Stimulated activated CD8-positive, alpha-beta memory T cell treated with anti-CD3 and anti-CD28 coated beads, Interleukin-4, amount 100 ng/mL, for 48 hours (primary cell): ENCODE data around the gene IGBP1.
"Not testable (repeated sequence)": the region's sequence is repeated elsewhere in the genome, so short reads cannot be mapped to it uniquely, and the experiment has no call there.

Experiments
- DNase-seq: peaks from one replicate; pipeline ENCODE4 v3.0.0-alpha.2; 2020

IGBP1 gene

DNA sequence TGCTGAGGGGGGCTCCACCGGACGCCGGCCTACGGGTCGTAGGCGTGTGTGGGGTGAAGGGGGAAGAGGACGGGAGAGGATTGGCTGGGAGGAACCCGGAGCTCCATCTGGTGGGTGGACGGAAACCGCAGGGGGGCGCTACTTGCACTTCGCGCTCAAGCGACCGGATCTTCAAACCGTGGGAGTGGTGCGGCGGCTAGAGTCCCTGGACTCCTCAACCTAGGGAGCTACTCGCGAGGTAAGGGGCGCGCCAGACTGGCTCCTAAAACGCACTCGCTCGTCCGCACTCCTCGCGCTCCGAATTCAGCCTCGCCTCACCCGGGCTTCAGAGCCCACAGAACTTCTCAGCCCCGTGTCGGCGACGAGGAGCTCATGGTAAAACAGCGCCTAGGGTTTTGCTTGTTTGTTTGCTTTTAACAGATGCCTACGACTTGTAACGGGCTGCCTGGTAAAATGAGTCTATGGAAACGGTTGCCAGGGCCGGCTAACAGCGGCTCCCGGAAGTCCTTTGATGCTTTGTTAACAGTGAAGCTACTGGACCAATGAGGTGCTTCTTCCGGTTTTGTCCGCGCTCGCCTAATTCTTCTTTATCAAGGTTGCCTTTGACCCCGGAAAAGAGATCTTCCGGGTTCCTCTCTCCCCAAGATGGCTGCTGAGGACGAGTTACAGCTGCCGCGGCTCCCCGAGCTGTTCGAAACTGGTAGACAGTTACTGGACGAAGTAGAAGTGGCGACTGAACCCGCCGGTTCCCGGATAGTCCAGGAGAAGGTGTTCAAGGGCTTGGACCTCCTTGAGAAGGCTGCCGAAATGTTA lies at the start of gene IGBP1:
Gene IGBP1 (plus strand): TSS at position 145 of the 813 bp plus-strand sequence. CDS start 501 bp downstream, at position 646.
- DNase-seq = peak; percentile 77

DNA sequence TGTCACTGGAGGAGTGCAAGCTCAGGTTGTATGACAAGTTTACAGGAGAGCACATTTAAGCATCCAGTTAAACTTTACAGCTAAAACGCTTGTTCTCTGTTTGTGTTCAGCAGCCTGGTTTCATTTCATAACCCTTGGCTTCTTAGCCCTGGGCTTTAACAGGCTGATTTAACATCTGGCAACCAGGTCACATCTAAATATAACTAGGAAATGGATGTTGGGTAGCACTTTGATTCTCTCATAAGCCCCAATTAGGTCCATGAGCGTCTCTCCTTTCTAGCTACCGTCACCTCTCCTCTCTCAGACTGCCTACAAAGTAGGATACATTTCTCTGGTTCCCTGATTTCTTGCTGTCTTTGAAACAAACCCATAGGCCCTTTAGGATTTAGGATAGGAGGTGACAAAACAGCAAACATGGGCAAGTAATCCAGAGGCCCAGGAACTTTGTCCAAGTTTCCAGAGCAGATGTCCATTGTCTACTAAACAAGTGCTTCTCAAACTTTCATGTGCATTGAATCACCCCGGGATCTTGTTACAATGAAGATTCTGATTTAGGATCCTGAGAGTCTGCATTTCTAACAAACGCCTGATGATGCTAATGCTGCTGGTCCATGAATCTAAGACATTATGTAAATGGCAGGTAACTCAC lies 48.5 kb upstream of the IGBP1 start:
- DNase-seq = no peak

DNA sequence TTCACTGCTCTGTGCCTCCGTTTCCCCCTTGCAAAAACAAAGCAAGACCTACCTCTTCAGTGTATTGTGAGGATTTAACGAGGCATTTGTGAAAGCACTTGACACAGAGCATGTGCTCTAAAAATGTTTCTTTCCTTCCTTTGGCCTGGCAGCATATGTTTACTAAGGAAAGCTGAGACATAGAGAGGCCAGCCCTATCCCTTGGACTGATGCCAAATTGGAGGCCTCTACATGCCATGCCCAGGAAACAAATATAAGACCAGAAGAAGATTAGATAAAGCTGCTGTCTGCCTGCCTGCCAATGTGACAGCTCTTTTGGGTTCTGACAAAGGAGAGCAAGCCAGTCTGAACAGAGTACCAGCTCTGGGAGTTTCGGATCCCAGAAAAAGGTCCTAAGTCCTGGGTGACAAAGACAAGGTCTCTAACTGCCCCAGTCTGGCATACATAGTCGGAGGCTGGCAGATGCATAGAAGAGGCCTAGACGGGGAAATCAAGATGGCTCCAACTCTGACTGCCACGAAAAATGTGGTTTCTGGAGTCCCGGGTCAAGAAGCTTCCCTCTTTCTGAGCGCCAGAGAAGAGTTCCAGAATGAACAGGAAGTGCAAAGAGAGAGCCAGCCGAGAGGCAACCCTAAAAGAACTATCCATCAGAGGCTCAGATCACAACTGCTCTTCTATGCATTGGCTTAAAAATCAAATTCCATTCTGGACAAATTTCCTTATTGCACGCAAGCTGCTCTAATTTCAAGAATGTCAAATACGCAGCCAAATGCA lies 45.2 kb upstream of the IGBP1 start:
- DNase-seq = no peak

DNA sequence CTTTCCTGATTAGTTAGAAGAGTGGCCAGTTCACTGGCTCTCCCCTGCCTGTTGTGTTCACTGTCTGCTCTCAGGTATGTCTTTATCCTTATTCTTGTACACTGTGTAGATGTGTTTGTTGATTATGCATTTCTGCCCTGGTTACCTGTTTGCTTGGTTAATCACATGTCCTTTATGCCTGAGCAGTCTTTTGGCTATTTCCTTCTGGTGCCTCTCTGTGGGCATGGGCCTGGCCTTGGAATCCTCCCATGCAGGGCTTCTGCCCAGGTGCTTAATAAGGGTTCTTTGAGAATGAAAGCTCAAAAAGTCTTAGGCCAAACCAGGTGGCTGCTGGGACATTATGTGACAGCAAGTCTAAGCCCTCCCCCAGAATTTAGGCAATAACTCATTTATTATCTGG lies 44.5 kb upstream of the IGBP1 start:
- DNase-seq = no peak

DNA sequence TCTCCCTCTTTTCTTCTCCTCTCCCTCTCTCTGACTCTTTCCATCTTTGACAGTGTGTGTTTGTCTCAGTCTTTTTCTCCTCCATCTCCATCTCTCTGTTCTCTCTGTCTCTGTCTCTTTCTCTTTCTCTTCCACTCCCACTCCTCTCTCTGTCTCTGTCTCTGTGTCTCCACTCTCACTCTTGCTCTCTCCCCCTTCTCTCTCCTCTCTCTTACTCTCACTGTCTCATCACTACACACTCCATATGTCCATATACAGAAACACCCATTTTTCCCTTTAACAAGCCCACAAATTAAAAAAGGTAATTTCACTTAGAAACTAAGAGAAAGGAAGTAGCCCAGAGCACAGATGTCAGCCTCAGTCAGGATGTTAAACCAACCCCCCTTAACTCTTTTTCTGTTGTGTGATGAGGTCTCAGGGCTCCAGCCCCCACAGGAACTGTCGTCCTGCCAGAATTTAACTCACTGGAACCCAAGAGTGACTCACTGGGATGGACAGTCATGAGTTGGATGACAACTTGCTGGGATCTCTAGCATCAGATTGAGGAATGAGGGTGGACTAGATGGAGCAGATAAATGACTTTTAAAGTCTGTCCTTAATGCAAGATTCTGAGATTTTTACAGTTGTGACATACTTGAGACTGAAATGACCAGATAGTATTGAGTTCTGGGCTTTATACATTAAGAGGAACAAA lies 43.5 kb upstream of the IGBP1 start:
- no peak for DNase-seq

DNA sequence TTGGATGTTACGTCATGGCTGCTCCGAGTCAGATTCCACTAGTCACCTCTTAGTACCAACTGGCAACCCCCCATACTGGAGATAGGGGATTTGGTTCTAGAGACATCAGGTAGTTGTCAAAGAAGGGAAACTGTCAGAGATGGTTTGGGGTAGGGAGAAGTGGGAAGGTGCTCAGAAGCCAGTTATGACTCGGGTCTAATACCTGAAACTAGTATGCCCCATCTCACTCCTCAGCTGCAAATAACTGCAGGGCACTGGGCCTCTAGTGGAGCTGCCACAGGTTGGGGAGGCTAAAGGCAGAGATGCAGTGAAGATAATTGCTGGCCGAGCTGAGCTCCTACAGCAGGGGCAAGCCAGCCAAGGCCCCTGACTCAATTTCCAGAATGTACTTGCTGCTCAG lies 41.0 kb upstream of the IGBP1 start:
- no peak for DNase-seq

DNA sequence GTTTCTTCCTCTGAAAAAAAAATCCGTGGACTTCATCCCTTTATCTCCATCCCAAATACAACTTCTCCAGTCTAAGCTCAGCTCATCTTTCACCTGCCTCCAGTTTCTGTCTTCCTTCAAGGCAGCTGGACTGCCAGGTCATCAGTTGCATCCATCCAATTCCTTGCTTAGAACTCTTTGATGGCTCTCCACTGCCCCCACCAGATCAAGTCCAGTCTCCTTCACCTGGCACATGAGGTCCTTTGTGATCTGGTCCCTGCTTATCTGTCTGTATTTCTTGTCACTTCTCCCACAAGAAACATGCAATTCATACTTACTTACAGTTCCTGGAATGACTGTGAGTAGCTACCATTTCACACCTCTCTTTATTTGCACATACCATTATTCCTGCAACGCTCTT lies 37.2 kb upstream of the IGBP1 start:
- no peak for DNase-seq

DNA sequence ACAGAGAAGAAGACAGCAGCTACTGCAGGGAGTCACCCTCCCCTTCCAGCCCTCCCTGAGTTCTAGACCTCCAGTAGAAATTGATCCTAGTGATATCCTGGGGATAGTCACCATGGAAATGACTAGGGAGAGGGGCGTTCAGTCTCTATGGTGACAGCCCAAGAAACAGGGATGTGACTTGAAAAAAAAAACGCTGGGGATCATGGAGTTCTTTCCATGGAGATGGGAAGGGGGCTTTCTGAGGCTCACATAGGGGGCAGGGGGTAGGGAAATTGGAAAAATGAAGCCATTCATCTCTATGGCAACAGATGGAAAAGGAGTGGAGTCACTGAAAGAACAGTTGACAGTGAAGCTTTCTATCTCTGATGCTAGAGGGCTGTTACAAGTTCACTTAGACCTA lies 28.0 kb upstream of the IGBP1 start:
- DNase-seq = no peak

DNA sequence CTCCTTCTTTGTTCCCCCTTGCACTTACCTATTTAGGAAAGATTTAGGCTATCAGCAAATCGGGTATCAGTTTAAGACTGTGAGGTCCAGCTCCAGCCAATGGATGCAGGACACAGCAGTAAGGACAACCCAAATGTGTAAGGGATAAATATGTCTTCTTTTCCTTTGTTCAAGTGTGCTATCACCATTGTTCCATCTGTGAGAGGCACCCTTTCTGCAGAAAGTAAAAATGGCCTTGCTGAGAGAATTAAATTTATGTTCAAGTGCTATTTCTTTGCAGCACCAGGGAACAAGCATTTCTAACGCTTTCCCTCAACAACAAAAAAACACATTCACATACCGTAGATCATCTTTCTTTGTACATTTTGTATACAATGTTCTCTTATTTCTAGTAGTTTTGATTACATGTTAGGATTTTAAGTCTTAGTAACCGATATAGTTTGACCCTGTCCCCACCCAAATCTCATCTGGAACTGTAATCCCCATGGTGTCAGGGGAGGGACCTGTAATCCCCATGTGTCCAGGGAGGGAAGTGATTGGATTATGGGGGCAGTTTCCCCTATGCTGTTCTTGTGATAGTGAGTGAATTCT lies 21.7 kb upstream of the IGBP1 start:
- DNase-seq = not testable (repeated sequence)

DNA sequence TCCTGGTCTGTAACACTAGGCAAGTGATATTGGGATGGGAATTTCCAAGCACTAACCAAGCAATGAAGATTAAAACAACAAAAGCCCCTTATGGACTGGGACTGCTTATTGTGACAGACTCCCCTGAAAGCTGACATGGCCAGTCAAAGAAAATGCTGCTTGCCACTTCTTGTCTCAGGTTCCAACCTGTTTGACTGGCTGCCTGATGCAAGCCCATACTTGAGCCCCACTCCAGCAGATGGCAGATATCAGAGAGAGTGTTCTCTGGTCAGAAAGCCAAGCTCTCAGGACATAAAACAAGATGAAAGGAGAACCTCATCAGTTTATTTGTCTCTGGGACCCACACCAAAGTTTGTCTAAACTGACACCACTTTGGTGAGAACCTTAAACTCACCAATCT lies 15.5 kb upstream of the IGBP1 start:
- DNase-seq = no peak

DNA sequence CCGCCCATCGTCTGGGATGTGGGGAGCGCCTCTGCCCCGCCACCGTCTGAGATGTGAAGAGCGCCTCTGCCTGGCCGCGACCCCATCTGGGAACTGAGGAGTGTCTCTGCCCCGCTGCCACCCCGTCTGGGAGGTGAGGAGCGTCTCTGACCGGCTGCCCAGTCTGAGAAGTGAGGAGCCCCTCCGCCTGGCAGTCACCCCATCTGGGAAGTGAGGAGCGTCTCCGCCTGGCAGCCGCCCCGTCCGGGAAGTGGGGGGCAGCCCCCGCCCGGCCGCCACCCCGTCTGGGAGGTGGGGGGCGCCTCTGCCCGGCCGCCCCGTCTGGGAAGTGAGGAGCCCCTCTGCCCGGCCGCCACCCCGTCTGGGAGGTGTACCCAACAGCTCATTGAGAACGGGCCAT lies 10.2 kb upstream of the IGBP1 start:
- DNase-seq = not testable (repeated sequence)

DNA sequence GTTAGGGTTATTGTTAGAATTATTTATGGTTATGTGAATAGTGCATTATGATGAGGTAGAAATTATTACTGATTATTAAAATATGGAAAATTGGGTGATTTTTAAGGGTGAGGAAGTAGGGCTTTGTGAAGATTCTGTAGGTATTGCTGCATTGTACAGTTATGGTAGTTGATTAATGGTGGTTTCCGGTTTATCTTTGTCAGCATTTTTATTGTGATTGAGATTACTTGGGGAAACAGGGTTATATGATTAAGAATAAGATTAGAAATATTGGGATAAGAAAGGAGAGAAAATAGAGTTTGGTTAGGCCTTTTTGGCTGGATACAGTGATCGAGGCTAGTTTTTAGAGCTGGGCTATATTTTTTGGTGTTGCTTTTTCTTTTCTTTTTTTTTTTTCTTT lies 8.6 kb upstream of the IGBP1 start:
- no peak for DNase-seq

DNA sequence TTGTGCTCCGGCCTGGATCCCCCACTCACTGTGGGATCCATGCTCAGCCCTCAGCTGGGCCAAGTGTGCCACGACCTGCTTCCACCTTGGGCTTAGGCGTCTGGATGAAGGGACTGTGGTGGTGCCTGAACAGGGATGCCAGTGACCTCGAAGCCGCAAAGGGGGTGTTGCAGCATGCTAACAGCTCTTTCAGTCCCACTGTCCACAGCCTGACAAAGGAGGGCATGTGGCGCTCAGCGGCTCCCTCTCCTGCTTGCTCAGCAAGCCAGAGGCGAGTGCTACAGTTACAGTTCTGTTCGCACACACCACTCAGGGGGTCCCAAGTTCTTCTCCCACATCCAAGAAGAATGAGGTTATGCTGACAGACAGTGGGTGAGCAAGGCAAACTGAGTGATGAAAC lies 5.2 kb upstream of the IGBP1 start:
- DNase-seq = no peak

DNA sequence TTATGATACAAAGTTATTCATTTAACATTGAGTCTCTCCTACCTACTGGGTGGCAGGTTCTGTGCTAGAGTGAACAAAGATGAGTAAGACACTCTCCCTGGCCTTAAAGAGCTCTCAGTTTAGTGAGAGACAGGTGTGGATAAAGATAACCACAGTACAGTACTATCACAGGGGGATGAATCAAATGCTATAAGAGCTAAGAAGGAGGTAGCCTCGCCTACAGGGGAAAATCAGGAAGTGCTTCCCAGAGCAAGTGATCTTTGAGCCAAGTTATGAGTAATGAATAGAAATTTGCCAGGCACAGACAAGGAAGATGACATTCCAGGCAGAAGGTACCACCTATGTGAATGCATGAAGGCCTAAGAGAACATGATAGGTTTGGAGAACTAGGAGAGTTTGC lies 3.4 kb upstream of the IGBP1 start:
- DNase-seq = no peak

DNA sequence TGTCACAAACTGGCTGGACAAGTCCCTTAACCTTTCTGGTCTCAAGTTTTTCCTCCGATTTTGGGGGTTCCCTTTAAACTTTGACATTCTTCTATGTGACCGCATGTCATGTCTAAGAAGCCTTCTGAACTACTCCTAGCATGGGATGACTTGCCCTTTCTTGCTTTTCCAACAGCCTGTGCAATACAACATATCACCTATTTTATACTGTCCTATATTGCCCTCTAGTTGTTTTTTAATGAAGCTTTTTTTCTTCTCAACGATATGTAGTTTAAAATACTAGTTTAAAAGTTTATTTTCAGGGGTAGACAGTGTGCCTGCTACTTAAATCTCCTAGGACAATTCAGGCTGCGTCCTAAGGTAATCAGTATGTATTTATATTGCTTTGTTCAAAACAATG lies 1.0 kb upstream of the IGBP1 start:
- DNase-seq = no peak

DNA sequence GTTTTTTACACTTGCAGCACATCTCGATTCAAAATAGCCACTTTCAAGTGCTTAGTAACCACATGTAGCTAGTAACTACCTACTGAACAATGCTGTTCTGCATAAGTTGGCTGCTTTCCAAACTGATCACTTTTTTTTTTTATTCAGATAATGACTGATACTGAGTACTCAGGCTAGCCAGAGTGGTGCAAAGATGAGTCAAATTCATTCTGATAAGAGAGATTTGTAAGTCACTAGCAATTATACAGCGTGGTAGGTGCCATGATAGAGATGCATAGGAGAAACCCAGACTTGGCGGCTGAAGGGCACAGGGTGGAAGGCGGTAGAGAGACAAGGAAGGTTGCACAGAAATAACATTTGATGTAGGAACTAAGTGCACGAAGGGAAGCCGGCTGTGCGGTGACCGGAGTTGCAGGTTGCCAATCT lies 357 bp upstream of the IGBP1 start:
- no peak for DNase-seq

DNA sequence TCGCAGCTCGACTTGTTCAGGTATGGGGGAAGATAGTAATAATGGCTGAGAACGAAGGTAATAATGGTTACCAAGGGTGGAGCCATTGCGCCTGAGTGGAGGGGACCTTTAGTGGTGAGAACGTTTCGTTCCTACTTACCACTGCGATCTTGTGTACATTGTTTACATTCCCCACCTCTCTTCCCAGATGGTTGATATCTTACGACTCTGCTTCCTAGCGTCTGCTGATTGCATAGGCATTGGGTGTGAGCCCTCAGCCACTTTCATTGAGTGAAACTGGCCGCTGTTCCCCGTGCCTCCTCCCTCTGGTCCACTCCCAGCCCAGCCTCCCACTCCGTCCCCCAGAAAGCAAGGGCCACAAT lies 850 bp downstream of the IGBP1 start:
- DNase-seq = no peak

DNA sequence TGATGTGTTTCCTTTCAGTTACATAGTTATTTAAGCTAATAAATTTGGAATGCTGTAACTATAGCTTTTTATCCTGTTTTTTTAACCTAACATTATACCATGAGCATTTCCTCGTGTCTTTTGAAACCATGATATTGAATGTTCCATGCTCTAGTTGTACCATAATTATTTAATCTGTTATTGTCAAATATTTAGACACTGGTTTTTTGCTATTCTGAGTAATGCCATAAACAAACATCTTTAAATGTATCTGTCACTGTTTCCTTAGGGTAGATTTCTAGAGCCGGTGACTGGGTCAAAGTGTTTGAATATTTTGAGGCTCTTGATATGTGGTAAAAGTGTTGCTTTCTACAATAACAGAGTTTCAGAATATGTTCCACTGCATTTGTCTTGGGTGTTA lies 5.4 kb downstream of the IGBP1 start:
- DNase-seq = no peak

DNA sequence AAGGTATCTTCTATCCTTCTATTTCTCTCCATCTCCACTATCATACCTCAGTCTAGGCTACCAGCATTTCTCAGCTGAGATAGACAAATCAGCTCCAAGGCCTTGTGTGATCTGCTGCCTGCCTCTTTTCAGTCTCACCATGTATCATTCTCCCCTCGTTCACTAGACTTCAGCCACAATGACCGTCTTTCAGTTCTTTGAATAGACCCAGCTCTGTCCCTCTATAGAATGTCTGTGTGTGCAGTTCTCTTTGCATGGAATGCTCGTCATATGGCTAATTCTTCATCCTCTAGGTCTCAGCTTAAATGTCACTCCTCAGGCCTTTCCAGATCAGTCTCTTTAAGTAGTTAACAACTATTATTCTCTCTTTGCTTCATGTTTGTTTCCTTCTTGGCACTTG lies 6.5 kb downstream of the IGBP1 start:
- DNase-seq = no peak

DNA sequence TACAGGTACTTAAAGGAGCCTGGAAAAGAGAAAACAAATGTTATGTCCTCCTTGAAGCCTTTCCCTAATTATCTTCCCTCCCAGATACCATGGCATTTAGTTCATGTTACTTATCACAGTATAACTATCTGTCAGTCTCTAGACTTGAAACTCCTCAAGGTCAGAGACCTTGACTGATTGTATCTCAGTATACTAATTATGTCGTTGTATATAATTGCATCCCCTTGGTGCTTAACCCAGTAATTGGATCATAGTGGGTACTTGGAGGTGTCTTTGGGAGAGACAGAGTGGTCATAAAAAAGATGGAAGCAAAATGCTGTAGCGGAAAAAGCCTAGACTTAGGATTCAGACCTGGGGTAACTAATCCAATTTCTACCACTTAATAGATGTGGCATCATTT lies 8.1 kb downstream of the IGBP1 start:
- no peak for DNase-seq

DNA sequence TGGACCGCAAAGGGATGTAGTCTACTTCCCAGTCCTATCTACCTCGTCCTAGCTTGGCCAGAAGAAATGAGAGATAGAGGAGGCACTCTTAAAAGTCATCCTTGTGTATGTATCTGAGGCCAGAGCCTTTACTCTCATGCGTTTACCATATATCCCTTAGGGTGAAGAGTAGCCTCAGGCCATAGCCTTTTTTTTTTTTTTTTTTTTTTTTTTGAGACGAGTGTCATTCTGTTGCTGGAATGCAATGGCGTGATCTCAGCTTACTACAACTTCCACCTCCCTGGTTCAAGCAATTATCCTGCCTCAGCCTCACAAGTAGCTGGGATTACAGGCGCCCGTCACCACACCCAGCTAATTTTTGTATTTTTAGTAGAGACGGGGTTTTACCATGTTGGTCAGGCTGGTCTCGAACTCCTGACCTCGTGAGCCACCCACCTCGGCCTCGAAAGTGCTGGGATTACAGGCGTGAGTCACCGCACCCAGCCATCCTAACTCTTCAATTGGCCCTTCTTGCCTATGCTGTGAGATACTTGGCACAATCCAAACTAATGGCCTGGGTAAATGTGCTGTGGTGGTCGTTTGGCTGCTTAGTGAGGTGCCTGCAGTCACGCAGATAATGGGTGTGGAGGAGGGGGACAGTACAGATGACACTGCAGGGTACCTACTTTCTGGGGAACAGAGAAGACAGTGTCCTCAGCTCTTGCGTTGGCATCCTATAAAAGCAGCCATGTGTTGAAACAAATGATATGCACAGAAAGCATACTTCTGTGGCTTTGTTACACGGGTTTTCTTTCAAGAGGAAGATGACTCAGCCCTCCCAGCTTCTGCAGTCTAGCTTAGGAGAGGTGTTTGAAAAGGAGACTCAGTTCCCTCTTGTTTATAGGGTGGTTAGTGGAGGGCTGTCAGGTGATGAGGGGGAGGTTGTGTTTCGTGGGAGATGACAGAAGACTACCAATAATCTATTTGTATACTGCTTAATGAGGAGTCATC lies 33.6 kb downstream of the IGBP1 start:
- DNase-seq = no peak
